IPS-NIHi11 (cell line): ENCODE data around the gene BCKDHB.

Experiments
- DNase-seq: peaks from one replicate; pipeline ENCODE4 v3.0.0; 2012; ENCODE audit warnings: mixed read lengths, low spot score

The BCKDHB gene

DNA sequence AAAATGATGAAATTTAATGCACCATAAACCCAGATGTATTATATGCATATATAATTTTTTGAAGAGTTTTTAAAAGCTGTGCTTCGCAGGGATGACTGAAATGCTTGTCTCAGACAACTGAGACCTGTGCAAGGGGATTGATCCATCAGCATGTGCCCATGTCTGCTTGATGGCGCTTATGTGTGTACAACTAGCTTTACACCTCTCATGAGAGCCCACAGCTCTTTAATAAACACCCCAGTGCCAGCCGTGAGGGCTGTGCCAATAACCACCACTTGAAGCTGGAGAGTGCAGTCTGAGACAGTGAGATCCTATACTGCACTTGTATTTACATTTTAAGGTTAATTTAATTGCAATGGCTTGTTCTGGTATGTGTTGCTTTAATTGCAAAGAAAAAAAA is 225.5 kb downstream of the BCKDHB start:
- no peak for DNase-seq

DNA sequence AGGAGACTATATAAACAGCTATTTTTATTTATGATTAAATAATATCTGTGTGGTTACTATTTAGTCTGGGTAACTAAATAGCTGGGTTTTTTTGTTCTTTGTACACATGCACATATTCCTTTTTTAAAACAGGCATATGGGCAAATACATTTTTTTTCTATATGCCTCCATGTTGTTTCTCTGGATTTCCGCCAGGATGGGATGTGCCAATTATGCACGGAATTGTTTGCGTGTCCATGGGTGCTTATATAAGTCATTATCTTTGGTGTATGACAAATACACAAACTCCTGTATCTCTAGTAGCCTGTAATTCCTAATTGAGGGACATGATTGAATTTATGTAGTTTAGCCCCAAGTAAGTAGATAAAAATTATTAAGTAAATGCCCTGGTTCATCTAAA is 226.9 kb downstream of the BCKDHB start:
- no peak for DNase-seq

DNA sequence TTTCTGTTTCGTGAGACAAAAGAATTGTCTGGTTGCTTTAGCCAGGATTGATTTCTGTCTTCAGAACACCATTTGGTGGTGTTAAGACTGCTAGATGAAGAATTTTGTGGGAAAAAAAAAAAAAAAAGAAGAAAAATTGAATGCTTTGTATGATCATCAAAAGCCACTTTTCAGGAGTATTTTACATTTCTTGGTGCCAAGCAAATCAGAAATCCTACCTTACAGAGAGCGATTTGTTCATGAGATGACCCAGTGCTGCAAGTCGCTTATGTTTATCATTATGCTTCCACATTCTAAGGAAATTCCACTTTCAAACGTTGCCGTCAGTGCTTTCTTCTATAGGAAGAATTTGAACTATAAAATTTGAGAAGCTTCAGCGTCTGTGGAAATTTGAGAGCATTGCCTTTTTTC is 228.7 kb downstream of the BCKDHB start:
- no peak for DNase-seq

DNA sequence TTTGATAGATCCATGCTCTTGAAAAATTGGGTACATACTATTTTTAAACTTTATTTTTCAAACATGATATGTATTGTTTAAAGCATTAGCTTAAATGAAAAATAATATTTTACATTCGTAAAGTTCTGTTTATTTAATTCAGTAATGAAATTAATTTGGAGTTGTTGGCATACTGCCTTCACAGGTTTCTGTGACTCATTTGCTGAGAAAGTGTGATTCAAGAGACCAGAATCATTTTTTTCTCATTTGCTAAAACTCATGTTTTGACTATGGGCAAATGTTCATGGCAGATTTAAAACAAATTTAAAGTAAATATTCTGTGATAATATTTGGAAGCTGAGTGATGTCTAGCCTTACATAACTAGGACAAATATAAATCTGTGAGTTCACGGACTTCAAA is 230.4 kb downstream of the BCKDHB start:
- no peak for DNase-seq

DNA sequence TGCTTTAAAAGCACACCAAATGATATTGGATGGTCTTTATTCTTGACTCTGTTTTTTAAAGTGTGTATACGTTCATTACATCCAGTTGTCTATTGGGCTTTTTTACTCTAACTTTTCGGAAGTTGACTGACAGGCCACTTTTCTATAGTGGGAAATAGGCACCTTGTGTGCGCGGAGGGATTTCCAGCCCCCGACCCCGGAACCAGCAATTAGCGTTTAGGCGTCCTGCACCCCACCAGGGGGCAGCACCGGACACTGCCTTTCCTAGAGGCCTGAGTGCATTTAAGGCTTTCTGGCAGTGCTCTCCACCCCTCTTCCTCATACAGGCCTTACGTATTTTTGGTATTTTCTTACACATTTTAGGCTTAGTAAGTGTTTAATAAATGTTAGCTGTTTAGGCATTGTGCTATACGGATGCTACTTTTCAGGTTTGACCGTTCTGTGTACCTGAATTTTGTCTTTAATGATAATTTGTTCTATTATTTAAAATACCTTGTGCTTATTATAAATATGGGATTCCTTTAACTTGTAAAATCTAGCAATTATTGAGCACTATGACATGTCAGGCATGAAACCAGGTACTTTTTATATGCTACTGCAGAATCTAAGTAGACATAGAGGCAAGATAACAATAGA is 231.8 kb downstream of the BCKDHB start:
- DNase-seq = peak; percentile 68

DNA sequence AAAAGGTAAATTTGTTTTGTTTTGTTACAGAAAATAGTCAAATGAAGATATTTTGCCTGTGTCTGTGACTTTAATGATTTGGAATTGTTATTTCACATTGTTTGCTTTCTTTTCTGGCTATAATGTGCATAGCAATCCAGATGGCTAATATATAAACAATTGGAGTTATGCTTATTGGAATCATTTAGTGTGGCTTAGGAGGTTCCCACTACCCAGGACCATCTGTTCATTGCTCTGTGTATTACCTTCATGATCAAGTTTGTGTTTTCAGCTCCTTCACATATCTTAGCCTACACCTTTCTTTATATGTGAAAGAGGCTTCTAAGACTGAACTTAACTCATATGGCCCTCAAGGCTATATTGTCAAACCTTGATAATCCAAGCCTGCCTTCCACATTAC is 232.9 kb downstream of the BCKDHB start:
- DNase-seq = no peak

DNA sequence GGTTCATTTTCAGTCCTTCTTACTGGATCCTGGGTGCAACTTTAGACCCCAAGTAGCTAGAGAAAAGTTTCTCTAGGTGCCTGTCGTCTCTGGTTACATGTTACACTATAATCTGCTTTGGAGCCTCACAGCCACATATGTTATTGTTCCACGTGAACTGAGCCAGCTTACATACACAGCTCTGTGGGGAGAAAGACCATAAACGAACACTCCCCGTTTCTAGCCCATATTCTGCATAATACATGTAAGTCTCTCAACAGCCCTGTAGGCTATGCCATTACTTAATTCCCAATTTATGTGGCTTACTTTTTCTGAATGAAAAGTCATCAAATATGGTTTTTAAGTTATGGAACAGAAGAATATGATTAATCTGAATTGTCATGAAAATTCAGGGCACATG is 233.8 kb downstream of the BCKDHB start:
- DNase-seq = no peak

DNA sequence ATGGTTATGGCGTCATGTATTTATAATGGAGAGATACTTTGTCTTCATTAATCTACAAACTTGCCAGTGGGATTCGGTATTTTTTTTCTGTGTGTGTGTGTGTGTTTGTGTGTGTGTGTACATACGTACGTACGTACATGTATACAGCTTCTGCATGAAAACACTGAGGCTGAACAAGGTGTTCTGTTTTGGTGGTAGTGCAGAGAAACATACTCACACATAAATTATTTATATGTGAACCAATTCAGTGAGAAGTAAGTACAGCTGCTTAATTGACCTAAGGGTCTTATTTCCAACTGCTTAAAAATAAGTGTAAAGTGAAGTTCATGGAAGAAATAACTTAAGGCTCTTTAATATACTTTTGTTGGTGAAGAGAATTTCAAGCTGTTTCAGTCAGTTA is 234.2 kb downstream of the BCKDHB start:
- DNase-seq = no peak

DNA sequence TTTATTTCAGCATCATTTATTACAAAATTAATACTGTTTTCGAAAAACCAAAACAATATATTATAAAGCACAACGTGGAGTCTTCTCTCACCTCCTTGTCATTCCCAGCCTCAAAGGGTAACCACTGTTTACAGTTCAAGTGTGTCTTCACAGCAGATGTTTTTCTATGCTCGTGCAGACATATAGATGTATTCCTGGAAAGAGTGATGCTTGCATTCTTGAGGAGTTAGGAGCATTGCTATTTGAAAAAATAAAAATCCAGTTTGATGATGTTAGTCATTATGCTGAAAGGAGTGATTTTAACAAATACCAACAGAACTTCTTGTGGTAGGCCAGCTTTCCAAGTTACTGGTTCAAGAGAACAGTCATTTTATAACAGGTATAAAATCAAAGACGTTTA is 234.9 kb downstream of the BCKDHB start:
- DNase-seq = no peak

DNA sequence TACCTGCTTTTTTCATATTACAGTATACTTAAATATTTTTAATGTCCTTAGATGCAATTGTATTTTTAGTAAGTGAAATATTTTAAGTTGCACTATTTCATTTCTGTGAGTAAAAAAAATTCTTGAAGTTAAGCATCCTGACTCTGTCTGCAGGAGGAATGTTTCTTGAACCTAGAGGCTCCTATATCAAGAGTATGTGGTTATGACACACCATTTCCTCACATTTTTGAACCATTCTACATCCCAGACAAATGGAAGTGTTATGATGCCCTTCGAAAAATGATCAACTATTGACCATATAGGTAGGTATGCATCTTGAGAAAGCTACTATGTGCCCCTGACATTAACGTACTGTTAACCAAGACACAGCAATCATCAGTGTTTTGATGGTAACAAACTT is 237.0 kb downstream of the BCKDHB start:
- DNase-seq = no peak

DNA sequence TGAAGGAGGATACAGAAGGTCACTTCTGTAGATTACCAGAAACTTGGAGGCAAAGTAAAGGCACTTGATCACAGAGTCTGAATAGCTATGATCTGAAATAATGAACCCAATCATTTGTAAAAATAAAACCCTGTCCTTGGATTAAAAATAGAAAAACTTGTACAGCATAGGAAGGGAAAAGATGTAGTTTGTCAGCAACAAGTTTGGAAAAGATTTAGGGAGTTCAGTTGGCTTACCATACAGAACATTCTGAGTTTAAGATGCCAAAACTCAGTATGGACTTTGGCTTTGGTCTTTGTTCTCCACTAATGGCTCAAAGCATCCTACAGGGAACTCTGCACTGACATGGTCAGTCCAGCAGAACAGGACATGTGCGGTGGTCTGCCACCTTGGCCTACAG is 240.6 kb downstream of the BCKDHB start:
- DNase-seq = no peak

DNA sequence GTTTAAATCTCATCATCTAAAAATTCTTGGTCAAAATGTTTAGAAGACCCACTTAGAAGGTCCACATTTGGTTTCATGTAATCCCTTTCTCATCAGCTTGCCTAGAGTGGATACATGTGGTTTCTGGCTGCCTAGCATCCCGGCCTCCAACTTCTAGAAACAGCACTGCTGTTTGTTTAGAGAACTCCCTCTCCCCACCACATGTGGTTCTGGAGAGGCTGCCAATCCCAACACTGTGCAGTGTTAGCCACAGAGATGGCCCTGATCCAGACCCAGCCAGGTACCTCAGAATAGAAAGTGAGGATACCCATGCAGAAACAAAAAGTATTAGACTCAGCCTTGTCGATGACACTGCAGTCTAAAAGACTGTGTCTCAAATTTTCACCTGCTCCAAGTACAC is 241.8 kb downstream of the BCKDHB start:
- no peak for DNase-seq

DNA sequence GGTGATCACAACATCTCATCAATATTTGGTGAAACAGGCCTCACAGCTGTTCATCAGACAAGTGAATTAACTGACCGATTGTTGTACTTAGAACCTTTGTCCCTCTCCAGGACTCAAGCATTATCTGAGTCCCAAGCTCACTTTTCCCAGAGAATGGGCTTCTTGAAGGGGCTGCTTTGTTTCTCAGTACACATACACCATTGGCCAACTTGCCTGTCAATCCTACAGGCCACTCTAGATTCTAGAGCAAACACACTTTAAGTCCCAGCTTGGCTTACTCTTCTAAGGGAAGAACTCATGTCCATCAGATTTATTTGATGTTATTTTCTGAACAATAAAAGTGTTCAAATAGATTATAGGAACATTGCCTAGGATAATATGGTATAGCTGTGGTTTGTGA is 249.5 kb downstream of the BCKDHB start:
- no peak for DNase-seq

DNA sequence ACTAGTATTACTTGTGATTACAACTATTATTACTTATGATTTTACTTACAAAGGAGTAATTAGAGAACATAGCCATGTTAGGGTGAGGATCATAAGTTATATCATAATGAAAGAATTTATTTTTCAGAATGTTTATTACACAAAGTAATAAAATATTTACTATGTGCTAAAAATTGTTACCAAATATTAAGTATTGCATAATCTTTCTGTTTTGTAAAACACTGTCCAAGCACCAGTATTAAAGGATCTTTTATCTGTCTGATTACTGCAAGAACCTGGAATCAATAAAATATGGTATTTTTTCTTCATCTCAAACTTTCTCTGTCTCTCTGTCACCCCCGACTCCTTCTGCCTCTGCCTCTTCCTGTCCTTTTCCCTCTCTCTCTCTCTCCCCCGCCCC is 250.1 kb downstream of the BCKDHB start:
- no peak for DNase-seq

DNA sequence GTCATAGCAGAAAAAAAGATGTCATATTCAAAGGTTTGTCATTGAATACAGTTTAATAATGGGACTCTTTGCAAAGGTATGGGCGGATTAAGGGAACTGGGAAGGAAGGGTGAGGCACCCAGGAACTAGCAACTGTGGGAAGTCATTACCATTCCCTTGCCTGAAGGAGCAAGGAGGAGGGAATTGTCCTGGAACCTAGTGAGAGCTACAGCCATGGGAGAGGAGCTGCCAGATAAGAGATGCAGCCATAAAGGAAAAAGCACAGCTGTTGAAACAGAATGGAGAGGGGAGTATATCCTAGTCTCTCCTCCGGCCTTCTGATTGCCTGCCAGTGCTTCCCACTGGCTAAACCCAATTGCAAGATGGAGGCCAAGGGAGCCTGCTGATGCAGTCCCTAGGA is 250.6 kb downstream of the BCKDHB start:
- no peak for DNase-seq

DNA sequence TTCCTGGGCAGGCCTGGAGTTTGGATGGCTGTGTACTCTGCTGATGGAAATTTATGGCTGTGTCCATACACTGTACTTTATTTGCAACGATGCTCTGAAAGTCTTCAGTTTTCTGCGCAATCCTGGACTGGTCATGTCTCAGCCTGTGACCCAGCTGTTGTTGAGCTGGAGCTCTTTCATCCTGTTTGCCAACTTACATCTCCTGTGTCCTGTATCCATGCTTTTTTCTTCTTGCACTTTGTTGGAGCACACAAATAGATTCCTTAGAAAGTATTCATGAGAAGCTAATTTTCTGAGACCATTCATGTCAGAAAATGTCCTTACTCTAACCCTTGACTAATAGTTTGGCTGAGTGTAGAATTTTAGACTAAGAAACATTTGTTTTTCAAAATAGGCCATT is 251.2 kb downstream of the BCKDHB start:
- DNase-seq = no peak

DNA sequence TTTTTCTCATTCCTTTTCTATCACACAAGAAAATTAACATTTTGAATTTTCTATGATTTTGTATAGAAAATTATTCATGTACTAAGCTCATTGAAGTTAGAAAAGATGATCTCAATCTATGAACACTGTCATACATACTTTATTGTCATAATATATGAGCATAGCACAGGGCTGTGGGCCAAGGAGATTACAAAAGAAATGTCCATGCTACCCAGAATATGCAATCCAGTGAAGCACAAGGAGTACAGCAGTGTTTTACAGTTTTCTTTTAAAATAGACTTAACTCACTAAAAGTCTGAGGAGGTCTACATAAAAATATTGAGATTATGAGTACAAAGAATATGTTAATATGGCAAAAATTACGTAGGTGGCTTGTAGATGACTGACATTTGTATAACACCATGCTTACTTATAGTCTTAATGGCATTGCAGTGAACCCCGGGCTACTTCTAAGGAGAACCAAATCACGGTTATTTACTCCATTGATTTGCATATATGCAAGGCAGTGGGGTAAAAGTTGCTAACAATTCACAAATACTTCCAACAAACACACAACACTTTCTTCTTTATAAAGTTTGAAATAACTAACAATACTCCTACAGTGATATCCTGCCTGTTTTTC is 257.1 kb downstream of the BCKDHB start:
- DNase-seq = no peak

DNA sequence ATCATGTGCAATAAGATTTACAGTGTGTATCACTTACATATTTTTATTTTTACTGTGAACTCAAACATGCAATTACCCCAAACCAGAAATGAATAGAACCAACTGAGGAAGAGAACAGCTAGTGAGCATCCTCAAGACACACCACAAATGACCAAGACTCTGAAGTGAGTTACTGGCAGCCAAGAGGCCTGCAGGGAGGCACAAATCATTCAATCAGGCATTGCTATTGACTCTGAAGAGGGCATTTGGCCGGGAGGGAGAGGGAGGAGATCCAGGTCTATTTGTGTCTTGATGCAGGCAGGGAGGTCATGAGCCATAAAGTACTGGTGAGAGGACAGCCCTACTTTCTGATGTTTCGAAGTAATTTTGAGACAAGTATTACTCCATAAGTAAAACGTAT is 257.7 kb downstream of the BCKDHB start:
- no peak for DNase-seq

DNA sequence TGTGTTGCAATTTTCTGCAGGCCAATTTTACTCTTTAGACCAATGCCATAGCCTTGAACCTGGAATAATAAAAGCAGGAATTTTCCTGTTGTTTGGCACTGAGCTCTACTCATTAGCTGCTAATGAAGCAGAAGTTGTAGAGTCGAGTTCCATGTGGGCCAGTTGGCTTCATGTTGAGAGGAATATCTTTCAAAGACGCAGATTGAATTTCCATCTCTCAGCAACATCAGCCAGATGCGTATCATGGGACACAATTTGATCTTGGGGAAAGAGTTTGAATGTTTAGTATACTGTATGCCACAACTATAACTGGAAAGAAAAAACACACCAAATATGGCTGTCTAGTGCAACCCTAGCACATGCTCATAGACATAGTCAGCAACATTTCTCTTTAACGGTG is 259.6 kb downstream of the BCKDHB start:
- no peak for DNase-seq

DNA sequence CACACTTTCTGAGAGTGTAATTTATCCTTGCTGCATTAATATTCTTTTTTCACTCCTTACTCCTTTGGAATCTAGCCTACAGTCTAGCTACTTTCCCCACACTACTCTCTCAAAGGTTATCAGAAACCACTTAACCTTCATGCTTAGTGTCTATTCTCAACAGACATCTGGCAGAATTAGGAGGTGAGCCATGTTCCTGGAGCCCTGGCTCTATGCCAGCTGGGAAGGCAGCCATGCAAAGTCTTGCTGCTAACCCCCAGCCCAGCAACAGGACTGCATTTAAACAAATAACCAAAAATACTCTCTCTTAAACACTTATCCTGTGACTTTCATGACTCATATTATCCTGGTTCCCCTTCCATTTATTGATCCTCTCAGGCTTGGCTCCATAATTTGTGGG is 260.2 kb downstream of the BCKDHB start:
- no peak for DNase-seq

DNA sequence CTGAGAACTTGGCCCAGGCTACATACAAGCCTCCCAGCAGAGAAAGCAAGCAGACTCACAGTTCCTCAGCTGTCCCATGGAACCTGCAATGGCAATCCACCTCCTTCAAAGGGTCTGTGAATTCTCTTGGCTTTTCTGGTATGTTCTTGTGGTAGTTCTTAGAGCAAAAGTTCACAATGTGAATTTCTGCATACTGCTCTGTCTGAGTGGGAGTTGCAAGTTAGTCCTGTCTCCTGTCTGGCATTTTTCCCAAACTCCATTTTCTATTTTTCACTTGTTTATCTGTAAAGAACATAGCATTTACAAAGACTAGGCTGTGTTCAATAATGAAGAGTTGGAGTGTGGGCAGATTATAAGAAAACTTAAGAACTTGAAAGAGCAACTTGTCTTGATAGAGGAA is 269.9 kb downstream of the BCKDHB start:
- no peak for DNase-seq

DNA sequence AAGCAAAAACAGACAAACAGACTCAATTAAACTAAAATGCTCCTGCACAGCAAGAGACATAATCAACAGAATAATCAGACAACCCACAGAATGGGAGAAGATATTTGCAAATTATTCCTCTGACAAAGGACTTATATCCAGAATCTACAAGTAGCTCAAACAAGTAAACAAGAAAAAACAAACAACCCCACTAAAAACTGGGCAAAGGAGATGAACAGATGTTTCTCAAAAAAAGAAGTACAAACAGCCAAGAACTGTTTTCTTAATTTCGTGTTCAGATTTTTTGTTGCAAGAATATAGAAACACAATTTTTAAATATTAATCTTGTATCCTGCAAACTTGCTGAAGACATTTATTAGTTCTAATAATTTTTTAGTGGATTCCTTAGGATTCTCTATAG is 274.1 kb downstream of the BCKDHB start:
- no peak for DNase-seq

DNA sequence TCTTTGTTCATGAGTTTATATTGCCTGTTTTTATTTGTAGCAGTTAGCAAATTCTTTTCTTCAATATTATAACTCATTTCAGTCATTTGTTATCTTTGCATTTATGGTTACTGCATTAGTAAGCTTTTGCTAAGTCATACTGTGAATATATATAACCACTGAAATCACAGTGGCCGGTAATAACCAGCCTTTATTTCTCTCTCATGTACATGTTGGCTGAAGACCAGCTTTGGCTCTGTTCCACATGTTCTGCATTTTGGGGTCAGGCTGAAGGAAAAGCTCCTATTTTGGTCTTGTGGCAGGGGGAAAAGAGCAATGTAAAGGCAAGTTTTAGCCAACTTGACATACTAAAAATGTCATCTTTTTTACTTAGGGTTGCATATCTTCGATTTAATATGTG is 276.3 kb downstream of the BCKDHB start:
- DNase-seq = no peak

DNA sequence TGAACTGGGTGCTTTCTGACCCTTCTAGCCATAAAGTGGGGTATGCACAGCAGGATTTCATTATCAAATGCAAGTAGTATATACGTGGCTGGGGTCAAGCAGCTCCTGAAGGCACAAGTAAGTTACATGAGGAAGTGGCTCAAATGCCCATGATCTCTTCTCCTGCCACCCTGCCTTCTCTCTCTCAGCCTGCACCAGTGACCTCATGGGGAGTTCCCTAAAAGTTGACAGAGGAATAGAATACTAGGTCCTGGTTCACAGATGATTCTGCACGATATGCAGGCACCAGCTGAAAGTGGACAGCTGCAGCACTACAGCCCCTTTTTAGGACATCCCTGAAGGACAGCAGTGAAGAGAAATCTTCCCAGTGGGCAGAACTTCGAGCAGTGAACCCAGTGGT is 282.0 kb downstream of the BCKDHB start:
- DNase-seq = no peak
